H9 (cell line): ENCODE data around the gene FEZF2. TPM values are rescaled to one million over a fixed set of nuclear protein-coding genes. Genes with fewer than 3 reads are reported as not detected.

Experiments used
- DNase-seq: peaks from one replicate; pipeline ENCODE4 v3.0.0-alpha.2; 2017
- H2AFZ ChIP-seq: one replicate; pipeline ENCODE4 v1.6.1; 2013; ENCODE audit warnings: mild to moderate bottlenecking, low read length, control low read depth, moderate library complexity
- H2AK5ac ChIP-seq: 2 replicates; pipeline ENCODE4 v1.6.1; 2013; ENCODE audit warnings: low read length, control low read depth, mixed read lengths; ENCODE audit not compliant: insufficient read length
- H2BK120ac ChIP-seq: one replicate; pipeline ENCODE4 v1.6.1; 2013; ENCODE audit warnings: low read depth, mild to moderate bottlenecking, low read length, control low read depth, inconsistent platforms; ENCODE audit not compliant: poor library complexity, severe bottlenecking
- H2BK12ac ChIP-seq: 2 replicates; pipeline ENCODE4 v1.6.1; 2013; ENCODE audit warnings: low read length, control low read depth, mixed read lengths, low read depth; ENCODE audit not compliant: insufficient read length
- H2BK15ac ChIP-seq: 2 replicates; pipeline ENCODE4 v1.6.1; 2013; ENCODE audit warnings: low read depth, low read length, control low read depth
- H2BK20ac ChIP-seq: one replicate; pipeline ENCODE4 v1.6.1; 2013; ENCODE audit warnings: low read depth, mild to moderate bottlenecking, low read length, control low read depth, inconsistent platforms; ENCODE audit not compliant: poor library complexity, severe bottlenecking
- H2BK5ac ChIP-seq: 2 replicates; pipeline ENCODE4 v1.6.1; 2013; ENCODE audit warnings: low read length, control low read depth, mixed read lengths; ENCODE audit not compliant: insufficient read length
- H3K14ac ChIP-seq: 2 replicates; pipeline ENCODE4 v1.6.1; 2013; ENCODE audit warnings: low read length, control low read depth; ENCODE audit not compliant: insufficient read depth
- H3K18ac ChIP-seq: 2 replicates; pipeline ENCODE4 v1.6.1; 2013; ENCODE audit warnings: low read depth, mild to moderate bottlenecking, mixed read lengths, low read length, control low read depth; ENCODE audit not compliant: insufficient read length
- H3K23ac ChIP-seq: 2 replicates; pipeline ENCODE4 v1.6.1; 2013; ENCODE audit warnings: low read length, control low read depth, mixed read lengths, low read depth; ENCODE audit not compliant: insufficient read length
- H3K23me2 ChIP-seq: 2 replicates; pipeline ENCODE4 v1.6.1; 2013; ENCODE audit warnings: low read depth, mild to moderate bottlenecking, mixed read lengths, low read length, control low read depth; ENCODE audit not compliant: insufficient read length, poor library complexity, severe bottlenecking
- H3K27ac ChIP-seq: 2 replicates; pipeline ENCODE4 v1.5.1; 2013; ENCODE audit warnings: low read length, control low read depth, mixed read lengths, low read depth; ENCODE audit not compliant: insufficient read length
- H3K27me3 ChIP-seq: 2 replicates; pipeline ENCODE4 v1.6.1; 2013; ENCODE audit warnings: low read length, control low read depth, inconsistent platforms; ENCODE audit not compliant: insufficient read depth
- H3K4ac ChIP-seq: 2 replicates; pipeline ENCODE4 v1.6.1; 2013; ENCODE audit warnings: low read depth, mild to moderate bottlenecking, control low read depth, inconsistent platforms, low read length, moderate library complexity
- H3K4me1 ChIP-seq: 2 replicates; pipeline ENCODE4 v1.6.1; 2013; ENCODE audit warnings: low read length, control low read depth, inconsistent platforms; ENCODE audit not compliant: insufficient read depth
- H3K4me2 ChIP-seq: 2 replicates; pipeline ENCODE4 v1.6.1; 2013; ENCODE audit warnings: low read length, control low read depth, mixed read lengths; ENCODE audit not compliant: insufficient read length, insufficient read depth
- H3K56ac ChIP-seq: 2 replicates; pipeline ENCODE4 v1.6.1; 2013; ENCODE audit warnings: low read depth, mild to moderate bottlenecking, mixed read lengths, low read length, control low read depth; ENCODE audit not compliant: insufficient read length
- H3K79me1 ChIP-seq: 2 replicates; pipeline ENCODE4 v1.6.1; 2013; ENCODE audit warnings: low read depth, mild to moderate bottlenecking, moderate library complexity, low read length, control low read depth, inconsistent platforms; ENCODE audit not compliant: insufficient read depth, poor library complexity, severe bottlenecking
- H3K79me2 ChIP-seq: 2 replicates; pipeline ENCODE4 v1.6.1; 2013; ENCODE audit warnings: low read length, control low read depth, inconsistent platforms; ENCODE audit not compliant: insufficient read depth
- H3K9ac ChIP-seq: 2 replicates; pipeline ENCODE4 v1.6.1; 2013; ENCODE audit warnings: low read length, control low read depth, mixed read lengths; ENCODE audit not compliant: insufficient read length; ENCODE audit errors: extremely low read depth
- H3K9me3 ChIP-seq: one replicate; pipeline ENCODE4 v1.6.1; 2013; ENCODE audit warnings: low read depth, low read length, inconsistent platforms; ENCODE audit not compliant: control insufficient read depth
- H3T11ph ChIP-seq: one replicate; pipeline ENCODE4 v1.6.1; 2013; ENCODE audit warnings: mild to moderate bottlenecking, low read length, control low read depth, inconsistent platforms
- H4K20me1 ChIP-seq: one replicate; pipeline ENCODE4 v1.6.1; 2013; ENCODE audit not compliant: control insufficient read depth, insufficient read length, insufficient read depth
- H4K5ac ChIP-seq: 2 replicates; pipeline ENCODE4 v1.6.1; 2013; ENCODE audit warnings: low read depth, mild to moderate bottlenecking, mixed read lengths, low read length, control low read depth; ENCODE audit not compliant: insufficient read length
- H4K8ac ChIP-seq: replicated peaks from 2 replicates; pipeline ENCODE4 v1.6.1; 2013; ENCODE audit warnings: low read length, control low read depth, mixed read lengths, low read depth; ENCODE audit not compliant: insufficient read length
- H4K91ac ChIP-seq: 2 replicates; pipeline ENCODE4 v1.6.1; 2013; ENCODE audit warnings: low read depth, mild to moderate bottlenecking, moderate library complexity, mixed read lengths, low read length, control low read depth; ENCODE audit not compliant: insufficient read length
- H3K27ac Mint-ChIP-seq, 3 experiments: 2 replicates in 2 of 3; 3 replicates in 1 of 3; pipeline ENCODE4 v1.8.0; 2020 to 2021; ENCODE audit warnings: mixed read lengths in 3 of 3, mild to moderate bottlenecking in 1 of 3, moderate library complexity in 1 of 3
- H3K27me3 Mint-ChIP-seq: 2 replicates; pipeline ENCODE4 v1.8.0; 2021; ENCODE audit warnings: low read depth, mild to moderate bottlenecking, moderate library complexity, mixed read lengths
- H3K36me3 Mint-ChIP-seq, 3 experiments: 2 replicates in 2 of 3; 3 replicates in 1 of 3; pipeline ENCODE4 v1.8.0; 2020 to 2021; ENCODE audit warnings: low read depth in 3 of 3, mixed read lengths in 3 of 3; ENCODE audit not compliant: insufficient read depth in 1 of 3
- H3K4me1 Mint-ChIP-seq, 2 experiments: 2 replicates each; pipeline ENCODE4 v1.8.0; 2020; ENCODE audit warnings: mixed read lengths in 2 of 2
- H3K4me3 Mint-ChIP-seq, 2 experiments: 2 replicates in 1 of 2; 3 replicates in 1 of 2; pipeline ENCODE4 v1.8.0; 2020 to 2021; ENCODE audit warnings: mild to moderate bottlenecking in 2 of 2, mixed read lengths in 2 of 2, moderate library complexity in 1 of 2
- H3K9me3 Mint-ChIP-seq, 2 experiments: 2 replicates in 1 of 2; 3 replicates in 1 of 2; pipeline ENCODE4 v1.8.0; 2020; ENCODE audit warnings: mild to moderate bottlenecking in 2 of 2, mixed read lengths in 2 of 2, moderate library complexity in 1 of 2
- CTCF ChIP-seq: fragments of 200-600 bp; sonication (generic); conservative IDR thresholded peaks from 3 replicates; pipeline ENCODE4 v1.8.0; 2021; ENCODE audit warnings: antibody characterized with exemption, mild to moderate bottlenecking
- WGBS: extraction: QIAGEN DNeasy Blood & Tissue Kit; methylation state at CpG from one replicate; pipeline ENCODE4 v1.1.7; 2013; ENCODE audit warnings: missing lambda C conversion rate, low lambda C conversion rate, mixed read lengths; ENCODE audit not compliant: insufficient read length; ENCODE audit errors: extremely low coverage; 5-methylcytosine and 5-hydroxymethylcytosine counted together
- total RNA-seq: library from RNA; stranded (reverse); gene quantifications from 2 replicates; pipeline ENCODE4 v1.2.1, GENCODE V29; 2021

Gene FEZF2
- total RNA-seq, 1 experiment from 2014 or later = 0.11 TPM

GRCh38 chr3:62366126-62366484, 7.2 kb downstream of the FEZF2 start:
- no peak overlapping the region for H3K56ac ChIP-seq
- H4K5ac ChIP-seq = no peak overlapping the region
- H3K9me3 Mint-ChIP-seq = peaks cover 4 to 6% of the 10 kb centered on the region in 2 experiments; a peak in 4 of 5 replicates
- H3K79me2 ChIP-seq = no peaks in the 10 kb centered on the region
- H3K23ac ChIP-seq = no peak overlapping the region
- no peak overlapping the region for H3K4ac ChIP-seq
- peaks cover 58 to 66% of the 10 kb centered on the region in 2 experiments for H3K4me1 Mint-ChIP-seq
- WGBS = no CpG with 5 or more reads among the region's 4 CpGs
- H2BK12ac ChIP-seq = no peak overlapping the region
- no peak overlapping the region for H4K8ac ChIP-seq
- no peak overlapping the region for H3T11ph ChIP-seq
- H2BK120ac ChIP-seq = no peak overlapping the region
- H2AFZ ChIP-seq = no peak overlapping the region
- no peaks in the 10 kb centered on the region; a peak in 2 of 7 replicates for H3K36me3 Mint-ChIP-seq
- no peak for DNase-seq
- H2BK20ac ChIP-seq = no peak overlapping the region
- TF ChIP-seq CTCF = no peak
- no peak overlapping the region for H4K91ac ChIP-seq
- H3K79me1 ChIP-seq = no peaks in the 10 kb centered on the region
- no peak overlapping the region for H2AK5ac ChIP-seq
- H3K23me2 ChIP-seq = peaks cover 9% of the 10 kb centered on the region
- peaks cover 64% of the 10 kb centered on the region for H3K27me3 ChIP-seq
- H3K9ac ChIP-seq = no peak overlapping the region
- H3K4me1 ChIP-seq = no peaks in the 10 kb centered on the region; the same call in 1 of the 2 replicates
- H3K27ac Mint-ChIP-seq = no peak overlapping the region
- no peak overlapping the region for H2BK5ac ChIP-seq
- H3K4me3 Mint-ChIP-seq = peak overlapping the region; percentile 6 to 58; a peak in 4 of 5 replicates
- no peaks in the 10 kb centered on the region for H4K20me1 ChIP-seq
- H2BK15ac ChIP-seq = no peak overlapping the region
- H3K27ac ChIP-seq = no peak overlapping the region
- H3K14ac ChIP-seq = no peak overlapping the region
- H3K27me3 Mint-ChIP-seq = peaks cover 88% of the 10 kb centered on the region
- no peak overlapping the region for H3K18ac ChIP-seq
- H3K9me3 ChIP-seq = no peaks in the 10 kb centered on the region
- H3K4me2 ChIP-seq = peak overlapping the region; percentile 83
